ENCODE data around the gene FAM107B. TPM values are rescaled to one million over a fixed set of nuclear protein-coding genes. Genes with fewer than 3 reads are reported as not detected.

Gene FAM107B
- total and polyA plus RNA-seq, 2 of the 4 experiments (the other 2 are of a cell fraction): 26.4 to 27.1 TPM

- Histone ChIP-seq H3K4ac (ENCODE audit: low read depth, low read length) (no peak overlapping the region), H3K27me3 (ENCODE audit: control insufficient read depth, insufficient read depth, low read length) (no peaks in the 10 kb centered on the region), H2AK5ac (ENCODE audit: low read depth, low read length) (no peak overlapping the region), H3K18ac (ENCODE audit: low read depth, low read length) (no peak overlapping the region), H4K20me1 (ENCODE audit: insufficient read depth, low read length) (no peaks in the 10 kb centered on the region), H3K79me1 (ENCODE audit: low read depth in 1 of 2, low read length in 2 of 2) (no peaks in the 10 kb centered on the region), H3K27ac (ENCODE audit: insufficient read depth, low read length) (no peak overlapping the region), H3K9me3 (ENCODE audit: control insufficient read depth, insufficient read depth, low read length) (peaks cover 2% of the 10 kb centered on the region; the same call in 1 of the 2 replicates), H2AK9ac (replicated peaks; ENCODE audit: low read depth, low read length, poor library complexity) (no peak overlapping the region), H2BK120ac (ENCODE audit: low read depth, low read length) (no peak overlapping the region), H2AFZ (replicated peaks; ENCODE audit: low read length, poor library complexity) (no peak overlapping the region), H4K5ac (ENCODE audit: low read depth, low read length) (no peak overlapping the region), H2BK20ac (ENCODE audit: low read depth, low read length) (no peak overlapping the region), H3K9ac (ENCODE audit: low read depth, low read length) (no peak overlapping the region), H3K9me1 (ENCODE audit: insufficient read depth, low read length) (peaks cover 11% of the 10 kb centered on the region; the same call in 1 of the 2 replicates), H4K8ac (ENCODE audit: low read depth in 2 of 2, low read length in 2 of 2) (no peak overlapping the region), H2BK15ac (ENCODE audit: low read depth, low read length) (no peak overlapping the region), H3K23ac (ENCODE audit: low read depth, low read length) (no peak overlapping the region), H3K4me1 (ENCODE audit: control insufficient read depth, insufficient read depth, low read length) (peaks cover 11% of the 10 kb centered on the region), H3K4me2 (ENCODE audit: low read depth, low read length) (no peak overlapping the region), H2BK5ac (ENCODE audit: low read depth, low read length, poor library complexity, severe bottlenecking) (no peak overlapping the region), H4K91ac (ENCODE audit: insufficient read depth, low read depth, low read length) (no peak overlapping the region), H3K4me3 (ENCODE audit: insufficient read depth, low read depth, low read length) (no peak overlapping the region), H3K14ac (replicated peaks; ENCODE audit: low read depth, low read length) (no peak overlapping the region), H3K56ac (ENCODE audit: extremely low read depth, insufficient read depth, low read length) (no peak overlapping the region), H3K36me3 (ENCODE audit: control insufficient read depth, insufficient read depth, low read length) (no peaks in the 10 kb centered on the region)
- ChIA-PET CTCF (interaction anchor here (1.2 kb wide), 1 partner anchor 140 kb away, joined by 3 read pairs; no protein-coding TSS in a partner anchor), POLR2A (ENCODE audit: unreplicated experiment) (no interaction called here)
- BruUV-seq (replicated peaks): no TSS peak
- TF ChIP-seq NFE2L2 (IDR thresholded peaks at IDR 0.05; ENCODE audit: low read depth, low read length) (no peak), FOS (IDR thresholded peaks at IDR 0.05; ENCODE audit: low read depth, low read length) (no peak), CHD1 (IDR thresholded peaks at IDR 0.05; ENCODE audit: low read depth, low read length) (no peak), POLR2A (IDR thresholded peaks at IDR 0.05; ENCODE audit: low read depth, low read length) (no peak), CEBPB (IDR thresholded peaks at IDR 0.05; ENCODE audit: low read depth, low read length) (0 out of 2 replicates have a peak, but pooled peaks have one; percentile 23), SMC3 (IDR thresholded peaks at IDR 0.05; ENCODE audit: low read depth, low read length) (no peak), RAD21 (IDR thresholded peaks at IDR 0.05; ENCODE audit: low read length) (no peak), ELK1 (IDR thresholded peaks at IDR 0.05; ENCODE audit: borderline replicate concordance, low read depth, low read length) (no peak), MXI1 (IDR thresholded peaks at IDR 0.05; ENCODE audit: borderline replicate concordance, low read depth, low read length) (no peak)
- DNase-seq (peak; percentile 32), ATAC-seq (ENCODE audit: low read depth) (no peak)
- intact Hi-C loops (cut with micrococcal nuclease) (no loop called here), dilution Hi-C loops (cut with HindIII; ENCODE audit: low sequenced_read_pairs, unreplicated experiment) (no loop called here), in situ Hi-C loops (cut with MboI; ENCODE audit: low sequenced_read_pairs) (no loop called here)
- WGBS, 2 experiments (ENCODE audit: extremely low coverage in 2 of 2, insufficient read length in 1 of 2): 0% methylated on average over 1 of the region's 6 CpGs; no CpG with 5 or more reads in 1 of the 2 experiments
These were observed 91.4 kb downstream of the FAM107B start for GRCh38 chr10:14683256-14683655.

Measured in IMR-90 (cell line).